HG02588 (cell line): ENCODE data around the gene SMAD1.
A peak's percentile ranks its signal among the peaks of the same experiment; 100 is the strongest.
"Not testable (repeated sequence)": the region's sequence is repeated elsewhere in the genome, so short reads cannot be mapped to it uniquely, and the experiment has no call there.

Experiments used
- ATAC-seq: cut with Tn5 transposase; IDR thresholded peaks from one replicate; pipeline ENCODE4 v1.9.1; 2021; ENCODE audit warnings: mild to moderate bottlenecking, moderate library complexity; ENCODE audit not compliant: unreplicated experiment

The SMAD1 gene

GRCh38 chr4:145554691-145555090 is 73.0 kb downstream of the SMAD1 start:
- no peak for ATAC-seq

DNA sequence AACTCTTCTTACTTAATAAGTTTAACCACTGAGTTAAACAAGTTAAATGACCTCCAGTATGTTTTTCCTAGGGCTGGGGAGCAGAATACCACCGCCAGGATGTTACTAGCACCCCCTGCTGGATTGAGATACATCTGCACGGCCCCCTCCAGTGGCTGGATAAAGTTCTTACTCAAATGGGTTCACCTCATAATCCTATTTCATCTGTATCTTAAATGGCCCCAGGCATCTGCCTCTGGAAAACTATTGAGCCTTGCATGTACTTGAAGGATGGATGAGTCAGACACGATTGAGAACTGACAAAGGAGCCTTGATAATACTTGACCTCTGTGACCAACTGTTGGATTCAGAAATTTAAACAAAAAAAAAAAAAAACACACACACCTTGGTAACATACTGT is 76.1 kb downstream of the SMAD1 start:
- peak; percentile 77 for ATAC-seq

GRCh38 chr4:145563293-145563985 is 81.8 kb downstream of the SMAD1 start:
- no peak for ATAC-seq

GRCh38 chr4:145564540-145564939 is 82.9 kb downstream of the SMAD1 start:
- no peak for ATAC-seq

DNA sequence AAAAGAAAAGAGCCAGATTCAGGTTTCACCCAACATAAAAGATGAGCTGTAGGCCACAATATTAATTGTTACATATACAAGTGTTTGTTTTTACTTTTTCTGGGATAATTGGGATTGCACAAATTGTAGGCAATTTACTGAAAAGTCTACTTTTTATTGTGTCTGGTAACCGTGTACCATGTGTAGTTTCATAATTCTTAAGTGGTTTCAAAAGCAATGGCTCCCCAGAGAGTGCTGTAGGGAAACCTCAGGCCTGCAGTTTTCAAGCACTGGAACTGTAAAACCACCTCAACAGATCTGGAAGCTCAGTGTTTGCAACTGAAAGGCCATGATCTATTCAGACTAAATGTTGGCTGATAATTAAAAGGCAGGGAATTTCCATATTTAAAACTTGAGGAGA is 83.7 kb downstream of the SMAD1 start:
- no peak for ATAC-seq

- no peak for ATAC-seq
Observed at GRCh38 chr4:145566086-145566708, 84.5 kb downstream of the SMAD1 start.

GRCh38 chr4:145566768-145567167 is 85.1 kb downstream of the SMAD1 start:
- ATAC-seq: no peak

- ATAC-seq: no peak
Observed at GRCh38 chr4:145567516-145567915, 85.9 kb downstream of the SMAD1 start.

DNA sequence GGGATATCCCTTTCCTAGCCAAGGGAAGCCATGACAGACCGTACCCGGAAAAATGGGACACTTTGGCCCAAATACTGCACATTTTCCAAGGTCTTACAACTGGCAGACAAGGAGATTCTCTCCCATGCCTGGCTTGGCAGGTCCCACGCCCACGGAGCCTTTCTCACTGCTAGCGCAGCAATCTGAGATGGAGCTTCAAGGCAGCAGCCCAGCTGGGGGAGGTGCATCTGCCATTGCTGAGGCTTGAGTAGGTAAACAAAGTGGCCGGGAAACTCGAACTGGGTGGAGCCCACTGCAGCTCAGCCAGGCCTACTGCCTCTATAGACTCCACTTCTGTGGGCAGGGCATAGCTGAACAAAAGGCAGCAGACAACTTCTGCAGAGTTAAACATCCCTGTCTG is 92.9 kb downstream of the SMAD1 start:
- ATAC-seq: not testable (repeated sequence)

GRCh38 chr4:145580906-145581305 is 99.3 kb downstream of the SMAD1 start:
- ATAC-seq: no peak

- ATAC-seq: no peak
Observed at GRCh38 chr4:145583191-145584055, 101.8 kb downstream of the SMAD1 start.

- no peak for ATAC-seq
Observed at GRCh38 chr4:145587088-145587754, 105.6 kb downstream of the SMAD1 start.

DNA sequence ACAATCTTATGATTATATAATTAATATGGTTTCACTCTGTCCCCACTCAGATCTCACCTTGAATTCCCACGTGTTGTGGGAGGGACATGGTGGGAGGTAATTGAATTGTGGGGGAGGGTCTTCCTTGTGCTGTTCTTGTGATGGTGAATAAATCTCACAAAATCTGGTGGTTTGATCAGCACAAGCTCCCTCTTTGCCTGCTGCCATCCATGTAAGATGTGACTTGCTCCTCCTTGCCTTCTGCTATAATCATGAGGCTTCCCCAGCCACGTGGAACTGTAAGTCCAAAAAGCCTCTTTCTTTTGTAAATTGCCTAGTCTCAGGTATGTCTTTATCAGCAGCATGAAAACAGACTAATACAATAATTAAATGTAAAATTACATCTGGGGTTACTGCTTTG is 107.7 kb downstream of the SMAD1 start:
- not testable (repeated sequence) for ATAC-seq

GRCh38 chr4:145589916-145590702 is 108.5 kb downstream of the SMAD1 start:
- no peak for ATAC-seq

DNA sequence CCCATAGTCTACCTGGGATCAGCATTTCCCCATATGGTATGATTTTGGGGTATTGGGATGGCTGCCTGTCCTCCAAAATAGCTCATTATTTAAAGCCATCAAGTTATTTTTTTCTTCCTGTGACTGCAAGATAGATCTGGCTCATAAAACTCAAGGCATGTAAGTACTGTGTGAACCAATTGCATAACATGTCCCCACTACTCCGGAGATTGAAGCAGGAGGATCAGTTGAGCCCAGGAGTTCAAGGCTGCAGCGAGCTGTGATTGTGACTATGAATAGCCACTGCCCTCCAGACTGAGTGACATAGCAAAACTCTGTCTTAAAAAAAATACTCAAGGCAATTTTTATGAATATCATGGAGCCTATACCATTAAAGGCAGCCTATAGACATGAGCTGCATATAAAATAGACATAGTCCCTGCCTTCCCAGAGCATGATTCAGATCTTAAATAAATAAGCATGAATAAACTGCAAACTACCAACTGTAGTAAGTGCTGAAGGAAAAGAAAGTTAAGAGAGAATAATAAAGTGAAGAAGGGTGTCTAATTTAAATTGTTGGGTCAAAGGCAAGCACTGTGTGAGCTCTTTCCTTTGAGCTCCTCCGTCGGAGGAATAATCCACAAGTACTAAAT is 120.6 kb downstream of the SMAD1 start:
- no peak for ATAC-seq

GRCh38 chr4:145605941-145606340 is 124.3 kb downstream of the SMAD1 start:
- no peak for ATAC-seq
